Bronchial epithelial cell (primary cell): ENCODE results near the gene DNAJC5. TPM values are rescaled to one million over a fixed set of nuclear protein-coding genes. Genes with fewer than 3 reads are reported as not detected.

Experiments used
- DNase-seq: peaks from one replicate; pipeline ENCODE4 v3.0.0-alpha.2; 2010; ENCODE audit warnings: low read depth
- FAIRE-seq: peaks from 2 replicates; lab custom pipeline; 2011; peaks lifted over from hg19 to GRCh38; lab: Jason Lieb, UNC
- H3K27me3 ChIP-seq: 2 replicates; pipeline ENCODE4 v1.5.1; 2011; ENCODE audit warnings: low read length; ENCODE audit not compliant: control insufficient read depth, insufficient read depth
- H3K36me3 ChIP-seq: 2 replicates; pipeline ENCODE4 v1.5.1; 2011; ENCODE audit warnings: low read length; ENCODE audit not compliant: control insufficient read depth, insufficient read depth
- H3K4me3 ChIP-seq: 2 replicates; pipeline ENCODE4 v1.5.1; 2011; ENCODE audit warnings: mild to moderate bottlenecking, low read depth, low read length, control low read depth
- total RNA-seq: library from RNA; depleted of rRNA; stranded (reverse); fragments of >200 nt; gene quantifications from 2 replicates; pipeline ENCODE4 v1.2.1, GENCODE V29; 2014
- TF ChIP-seq, protein P1 (sequence below): IDR thresholded peaks from 2 replicates; pipeline ENCODE4 v1.5.1; 2011; ENCODE audit warnings: mild to moderate bottlenecking, moderate library complexity, low read length, control low read depth, inconsistent platforms; ENCODE audit not compliant: insufficient read depth, severe bottlenecking

DNAJC5 gene
- total RNA-seq, 1 donor from 2014 or later, result 121 TPM

- TF ChIP-seq, protein P1, sequence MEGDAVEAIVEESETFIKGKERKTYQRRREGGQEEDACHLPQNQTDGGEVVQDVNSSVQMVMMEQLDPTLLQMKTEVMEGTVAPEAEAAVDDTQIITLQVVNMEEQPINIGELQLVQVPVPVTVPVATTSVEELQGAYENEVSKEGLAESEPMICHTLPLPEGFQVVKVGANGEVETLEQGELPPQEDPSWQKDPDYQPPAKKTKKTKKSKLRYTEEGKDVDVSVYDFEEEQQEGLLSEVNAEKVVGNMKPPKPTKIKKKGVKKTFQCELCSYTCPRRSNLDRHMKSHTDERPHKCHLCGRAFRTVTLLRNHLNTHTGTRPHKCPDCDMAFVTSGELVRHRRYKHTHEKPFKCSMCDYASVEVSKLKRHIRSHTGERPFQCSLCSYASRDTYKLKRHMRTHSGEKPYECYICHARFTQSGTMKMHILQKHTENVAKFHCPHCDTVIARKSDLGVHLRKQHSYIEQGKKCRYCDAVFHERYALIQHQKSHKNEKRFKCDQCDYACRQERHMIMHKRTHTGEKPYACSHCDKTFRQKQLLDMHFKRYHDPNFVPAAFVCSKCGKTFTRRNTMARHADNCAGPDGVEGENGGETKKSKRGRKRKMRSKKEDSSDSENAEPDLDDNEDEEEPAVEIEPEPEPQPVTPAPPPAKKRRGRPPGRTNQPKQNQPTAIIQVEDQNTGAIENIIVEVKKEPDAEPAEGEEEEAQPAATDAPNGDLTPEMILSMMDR, result no peak
- H3K36me3 ChIP-seq, result peaks cover 46% of the 10 kb centered on the region
- no peak overlapping the region for H3K4me3 ChIP-seq
- no peaks in the 10 kb centered on the region for H3K27me3 ChIP-seq
- DNase-seq (no peak), FAIRE-seq (no peak)
These were observed 36.8 kb downstream of the DNAJC5 start for GRCh38 chr20:63931735-63932134.

- DNase-seq, result no peak
- H3K36me3 ChIP-seq, result peaks cover 46% of the 10 kb centered on the region
- no peak for FAIRE-seq
These were observed 37.8 kb downstream of the DNAJC5 start for GRCh38 chr20:63932606-63933160.

GRCh38 chr20:63933646-63934045, 38.7 kb downstream of the DNAJC5 start:
- FAIRE-seq, result no peak
- H3K27me3 ChIP-seq, result no peaks in the 10 kb centered on the region
- H3K4me3 ChIP-seq, result no peak overlapping the region
- no peak for DNase-seq
- TF ChIP-seq, protein P1, result no peak
- H3K36me3 ChIP-seq, result peaks cover 42% of the 10 kb centered on the region

More at GRCh38 chr20:63932606-63933160, 37.8 kb downstream of the DNAJC5 start:
- TF ChIP-seq, protein P1, result no peak
- Histone ChIP-seq H3K27me3 (no peaks in the 10 kb centered on the region), H3K4me3 (no peak overlapping the region)

- Histone ChIP-seq H3K27me3 (no peaks in the 10 kb centered on the region), H3K36me3 (peaks cover 38% of the 10 kb centered on the region), H3K4me3 (no peak overlapping the region)
- TF ChIP-seq, protein P1, result peak; percentile 42
- DNase-seq (no peak), FAIRE-seq (no peak)
These were observed 39.5 kb downstream of the DNAJC5 start for GRCh38 chr20:63934271-63935068.

- DNase-seq (no peak), FAIRE-seq (no peak)
- no peaks in the 10 kb centered on the region for H3K27me3 ChIP-seq
- H3K4me3 ChIP-seq, result no peak overlapping the region
- H3K36me3 ChIP-seq, result peaks cover 38% of the 10 kb centered on the region
- TF ChIP-seq, protein P1, result no peak
These were observed 40.5 kb downstream of the DNAJC5 start for GRCh38 chr20:63935447-63935846.
